Transverse colon (tissue), 4 donors: ENCODE results near the gene CHCHD10. TPM values are rescaled to one million over a fixed set of nuclear protein-coding genes. Genes with fewer than 3 reads are reported as not detected.

Experiments used
- DNase-seq: peaks from one replicate; pipeline ENCODE4 v3.0.0-alpha.2; 2019
- H3K27ac ChIP-seq, 4 donors: fragments of 200-600 bp; sonication (generic); 2 replicates each; pipeline ENCODE4 v1.5.1; 2016 to 2018; ENCODE audit warnings: inconsistent platforms in 4 of 4
- H3K27me3 ChIP-seq: fragments of 200-600 bp; sonication (generic); 2 replicates; pipeline ENCODE4 v1.5.1; 2017; ENCODE audit warnings: inconsistent platforms
- H3K36me3 ChIP-seq, 4 donors: fragments of 200-600 bp; sonication (generic); 2 replicates each; pipeline ENCODE4 v1.5.1; 2017 to 2019; ENCODE audit warnings: inconsistent platforms in 4 of 4
- H3K4me1 ChIP-seq, 4 donors: fragments of 200-600 bp; sonication (generic); 2 replicates each; pipeline ENCODE4 v1.5.1; 2017 to 2020; ENCODE audit warnings: inconsistent platforms in 4 of 4
- H3K4me3 ChIP-seq, 4 donors: fragments of 200-600 bp; sonication (generic); 1 replicate in 1 of 4; 2 replicates in 3 of 4; pipeline versions ENCODE4 v1.5.1 to v1.6.1; 2017 to 2019; ENCODE audit warnings: inconsistent platforms in 4 of 4
- H3K9me3 ChIP-seq, 2 donors: fragments of 200-600 bp; sonication (generic); 2 replicates each; pipeline ENCODE4 v1.5.1; 2017 to 2019; ENCODE audit warnings: inconsistent platforms in 2 of 2
- CTCF ChIP-seq, 5 experiments: fragments of 200-600 bp in 3 of 5; fragments of 450-650 bp in 2 of 5; sonication (generic) in 3 of 5; IDR thresholded peaks; 1 replicate in 2 of 5; 2 replicates in 3 of 5; pipeline ENCODE4 v1.5.1; 2016 to 2017; ENCODE audit warnings: antibody characterized with exemption in 5 of 5, inconsistent platforms in 3 of 5, mild to moderate bottlenecking in 2 of 5, moderate library complexity in 1 of 5
- EP300 ChIP-seq: sonication (generic); formaldehyde crosslinking; IDR thresholded peaks from one replicate; pipeline ENCODE4 v1.6.1; 2017; ENCODE audit warnings: antibody characterized with exemption, low read depth
- POLR2A ChIP-seq: fragments of 450-650 bp; IDR thresholded peaks from one replicate; pipeline ENCODE4 v1.6.1; 2016; ENCODE audit warnings: antibody characterized with exemption, mild to moderate bottlenecking, moderate library complexity
- POLR2AphosphoS5 ChIP-seq, 3 donors: sonication (generic); formaldehyde crosslinking; IDR thresholded peaks; one replicate each; pipeline ENCODE4 v1.6.1; 2016; ENCODE audit warnings: antibody characterized with exemption in 3 of 3
- WGBS, 2 donors: methylation state at CpG; one replicate each; pipeline ENCODE4 v1.1.5; 2018; ENCODE audit warnings: low coverage in 1 of 2; 5-methylcytosine and 5-hydroxymethylcytosine counted together
- in situ Hi-C, 4 donors: fragments of 200-750 bp; cut with MboI; loops; one replicate each; pipeline versions ENCODE4 v1.15.0 to v1.15.1; 2017; ENCODE audit warnings: low sequenced_read_pairs in 3 of 4, low pct_ligation_motif_present in 1 of 4, low pct_unique_long_range_greater_than_20kb in 1 of 4
- intact Hi-C: fragments of 100-400 bp; cut with DNase I; formaldehyde crosslinking; loops from one replicate; pipeline ENCODE4 v1.15.1; 2023; ENCODE audit warnings: low total_unique reads
- total RNA-seq, 4 donors: library from RNA; depleted of rRNA; stranded (reverse); fragments of >200 nt; gene quantifications; one replicate each; pipeline ENCODE4 v1.1.0, GENCODE V29; 2016

Gene CHCHD10
- total RNA-seq, 4 donors from 2014 or later: 15.3 to 80.1 (median 50.8) TPM

DNA sequence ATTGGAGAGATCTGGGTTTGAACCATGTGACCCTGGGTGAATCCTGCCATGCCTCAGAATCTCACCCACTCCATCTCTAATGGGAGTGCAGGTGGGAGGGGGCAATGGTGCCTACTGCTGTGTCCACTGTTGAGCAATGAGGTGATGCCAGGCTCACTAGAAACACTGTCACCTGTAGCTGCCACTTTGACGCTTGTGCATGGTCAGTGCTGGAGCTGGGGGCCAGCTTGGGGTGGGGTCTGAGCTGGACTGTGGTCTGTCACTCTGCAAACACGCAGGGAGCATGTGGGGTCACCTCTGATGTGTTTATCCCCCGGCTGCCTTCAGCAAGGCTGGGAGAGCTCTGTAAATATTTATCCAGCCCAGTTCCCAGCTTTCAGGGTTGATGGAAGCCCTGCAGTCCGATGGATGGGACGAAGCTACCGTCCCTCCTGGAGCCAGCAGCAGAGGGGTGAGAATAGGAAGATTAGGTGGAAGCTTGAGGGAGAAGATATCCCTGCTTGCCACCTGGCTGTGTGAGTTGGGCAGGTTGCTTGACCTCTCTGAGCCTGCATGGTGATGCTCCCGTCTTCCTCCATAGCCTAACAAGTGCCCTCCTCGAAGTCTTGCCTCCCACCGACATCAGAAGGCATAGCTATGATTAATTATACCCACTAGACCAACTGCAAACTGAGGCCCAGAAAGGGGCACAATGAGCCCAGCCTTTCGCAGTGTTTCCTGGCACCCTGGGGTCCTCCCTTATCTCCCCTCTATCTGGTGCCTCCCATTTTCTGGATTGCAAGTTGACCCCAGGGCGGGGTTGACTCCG is 6.5 kb upstream of the CHCHD10 start:
- no peak for TF ChIP-seq EP300
- no peak for DNase-seq
- Histone ChIP-seq H3K27ac (peak overlapping the region in 1 of 4 donors; percentile 21), H3K36me3 (no peaks in the 10 kb centered on the region), H3K4me3 (no peak overlapping the region), H3K9me3 (no peaks in the 10 kb centered on the region), H3K27me3 (no peaks in the 10 kb centered on the region), H3K4me1 (peaks cover 5 to 37% (median 26%) of the 10 kb centered on the region in 4 donors)
- in situ Hi-C loops: loop anchor here in 1 of 4 donors (5.0 kb wide), 1 partner anchor 78 kb away; no protein-coding TSS in a partner anchor
- intact Hi-C loops: no loop called here
- WGBS, 2 donors: 17 to 72% methylated on average over 1 to 11 of the region's 12 CpGs

DNA sequence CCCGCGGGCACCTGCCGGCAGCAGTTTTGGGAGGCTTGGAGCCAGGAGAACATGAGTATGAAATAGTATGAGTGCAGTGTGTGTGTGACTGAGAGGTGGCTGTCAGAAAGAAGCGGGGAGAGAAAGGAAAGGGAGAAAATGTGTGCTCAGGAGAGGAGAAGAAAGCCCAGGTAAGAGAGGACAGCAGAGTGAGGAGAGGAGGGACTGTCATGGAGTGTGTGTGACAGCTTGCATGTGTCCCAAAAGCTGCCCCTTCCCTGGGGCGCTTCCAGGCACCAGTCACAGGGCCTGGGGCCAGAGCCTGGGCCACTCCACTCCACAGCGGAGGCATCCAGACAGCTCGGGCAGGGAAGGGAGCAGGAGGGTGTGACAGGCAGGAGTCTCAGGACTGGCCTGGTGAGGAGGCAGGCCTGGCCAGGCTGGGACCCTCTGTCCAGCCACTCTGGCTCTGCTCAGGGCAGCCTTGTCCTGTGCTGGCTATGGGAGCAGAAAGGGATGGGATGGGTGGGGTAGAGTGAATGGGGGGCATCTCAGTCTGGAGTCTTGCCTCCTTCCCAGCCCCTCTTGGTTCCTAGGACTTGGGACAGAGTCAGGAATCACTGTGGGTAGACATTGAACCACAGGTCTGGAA is 5.8 kb upstream of the CHCHD10 start:
- DNase-seq: no peak
- H3K27ac ChIP-seq: peak overlapping the region in 2 of 4 donors; percentile 53 to 64
- in situ Hi-C loops: loop anchor here in 1 of 4 donors (5.0 kb wide), 1 partner anchor 79 kb away; no protein-coding TSS in a partner anchor
- intact Hi-C loops: no loop called here
- H3K4me3 ChIP-seq: peak overlapping the region in 2 of 4 donors; percentile 53 to 61
- H3K27me3 ChIP-seq: no peaks in the 10 kb centered on the region
- no peaks in the 10 kb centered on the region for H3K36me3 ChIP-seq
- no peaks in the 10 kb centered on the region for H3K9me3 ChIP-seq
- TF ChIP-seq POLR2A (no peak), EP300 (no peak), POLR2AphosphoS5 (IDR thresholded peaks at IDR 0.05) (no peak), CTCF (IDR thresholded peaks at IDR 0.05) (no peak)
- peaks cover 11 to 43% (median 29%) of the 10 kb centered on the region in 4 donors for H3K4me1 ChIP-seq
- 50% methylated on average over 7 of the region's 7 CpGs; no CpG with 5 or more reads in 1 of the 2 donors for WGBS, 2 donors

DNA sequence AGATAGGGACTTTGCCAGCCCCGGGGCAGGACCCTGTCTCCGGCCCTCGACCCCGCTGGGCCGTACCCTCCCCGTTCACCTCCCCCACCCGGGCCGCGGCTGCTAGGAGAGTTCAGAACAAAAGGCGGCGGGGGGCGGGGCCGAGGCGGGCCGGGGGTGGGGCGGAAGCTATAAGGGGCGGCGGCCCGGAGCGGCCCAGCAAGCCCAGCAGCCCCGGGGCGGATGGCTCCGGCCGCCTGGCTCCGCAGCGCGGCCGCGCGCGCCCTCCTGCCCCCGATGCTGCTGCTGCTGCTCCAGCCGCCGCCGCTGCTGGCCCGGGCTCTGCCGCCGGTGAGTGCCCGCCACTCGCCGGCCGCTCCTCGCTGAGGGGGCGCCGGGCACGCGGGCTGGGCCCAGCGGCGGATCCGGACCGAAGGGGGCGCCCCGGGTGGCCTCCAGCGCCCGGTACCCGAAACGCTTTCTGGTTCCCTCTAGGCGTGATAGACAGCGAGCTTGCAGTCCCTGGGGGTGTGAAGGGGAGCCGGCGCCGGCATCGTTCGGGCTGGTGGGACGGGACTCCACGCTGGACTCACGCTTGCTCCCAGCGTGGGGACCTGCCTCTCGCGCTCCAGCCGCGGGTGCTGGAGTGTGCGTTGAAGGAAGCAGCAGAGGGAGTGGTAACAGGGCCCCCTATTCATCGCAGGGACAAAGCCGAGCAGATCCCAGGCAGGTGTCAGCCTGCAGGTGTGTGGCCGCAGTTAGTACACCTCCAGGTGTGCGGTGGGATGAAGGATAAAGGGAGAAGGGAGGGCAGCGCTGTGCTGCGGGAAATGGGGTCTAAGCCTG is 5.1 kb upstream of the CHCHD10 start, which contains the start of gene MMP11:
TSS of gene MMP11 (plus strand) at position 201 of the 825 bp plus-strand sequence. CDS start at position 223, 22 bp downstream.
- no peaks in the 10 kb centered on the region for H3K9me3 ChIP-seq
- intact Hi-C loops: no loop called here
- TF ChIP-seq POLR2AphosphoS5 (IDR thresholded peaks at IDR 0.05) (no peak), CTCF (IDR thresholded peaks at IDR 0.05) (no peak), EP300 (no peak), POLR2A (no peak)
- peak; percentile 76 for DNase-seq
- peak within 1 kb of the TSS; percentile 41 to 61 (median 49) for H3K4me3 ChIP-seq
- in situ Hi-C loops: loop anchor here in 1 of 4 donors (5.0 kb wide), 1 partner anchor 79 kb away; no protein-coding TSS in a partner anchor
- no peaks in the 10 kb centered on the region for H3K27me3 ChIP-seq
- 13% methylated on average over 13 of the region's 79 CpGs; no CpG with 5 or more reads in 1 of the 2 donors for WGBS, 2 donors
- peak within 1 kb of the TSS; percentile 53 to 70 (median 64) for H3K27ac ChIP-seq
- H3K4me1 ChIP-seq: peaks cover 13 to 46% (median 35%) of the 10 kb centered on the region in 4 donors
- no peaks in the 10 kb centered on the region for H3K36me3 ChIP-seq

GRCh38 chr22:23772315-23772648 is 4.5 kb upstream of the CHCHD10 start:
- H3K4me3 ChIP-seq: peak overlapping the region in 3 of 4 donors; percentile 41 to 61 (median 53)
- 14% methylated on average over 6 of the region's 6 CpGs; no CpG with 5 or more reads in 1 of the 2 donors for WGBS, 2 donors
- no peaks in the 10 kb centered on the region for H3K27me3 ChIP-seq
- H3K9me3 ChIP-seq: no peaks in the 10 kb centered on the region
- H3K27ac ChIP-seq: peak overlapping the region; percentile 53 to 70 (median 64)
- TF ChIP-seq POLR2AphosphoS5 (IDR thresholded peaks at IDR 0.05) (no peak), POLR2A (no peak), EP300 (no peak), CTCF (IDR thresholded peaks at IDR 0.05) (no peak)
- intact Hi-C loops (no loop called here), in situ Hi-C loops (loop anchor here in 1 of 4 donors (5.0 kb wide), 1 partner anchor 80 kb away; no protein-coding TSS in a partner anchor)
- no peaks in the 10 kb centered on the region for H3K36me3 ChIP-seq
- DNase-seq: no peak
- peaks cover 13 to 47% (median 35%) of the 10 kb centered on the region in 4 donors for H3K4me1 ChIP-seq
